ENCODE measurements around the gene ADAMTS17.

DNA sequence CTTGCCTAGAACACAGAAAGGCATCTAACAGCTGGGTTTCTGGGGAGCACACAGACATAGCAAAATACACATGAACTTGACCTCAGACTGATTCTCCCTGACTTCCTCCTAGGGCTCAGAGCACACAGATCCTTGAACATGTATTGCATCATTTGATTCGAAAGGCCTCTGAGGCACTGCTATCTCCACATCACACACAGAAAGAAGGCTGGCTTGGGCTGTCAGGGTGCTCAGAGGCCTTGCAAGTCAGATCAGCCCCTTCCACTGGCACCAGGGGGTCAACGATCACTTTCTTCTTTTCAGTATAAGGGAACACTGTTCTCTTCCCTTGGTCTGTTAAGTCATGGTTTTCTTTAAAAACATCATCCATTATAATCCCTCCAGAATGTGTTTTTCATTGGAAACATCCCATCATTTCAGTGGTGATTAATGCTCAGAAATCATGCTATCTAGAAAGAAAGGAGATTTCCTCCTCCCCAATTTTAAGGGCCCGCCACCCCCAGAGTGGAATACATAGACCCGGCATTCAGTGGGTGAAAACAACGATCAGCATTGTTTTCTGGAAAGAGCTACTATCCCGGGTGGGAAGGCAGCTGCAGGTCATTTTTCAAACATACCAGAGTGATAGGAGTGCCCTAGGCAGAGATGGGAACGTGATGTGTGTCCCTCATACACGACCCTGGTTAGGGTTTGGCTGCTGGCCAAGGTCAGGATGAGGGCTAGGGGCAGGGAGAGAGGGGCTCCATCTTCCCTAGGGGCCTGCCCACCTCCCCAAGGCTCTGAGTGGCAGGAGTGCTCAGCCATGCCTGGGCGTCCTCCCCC is 355.3 kb downstream of the ADAMTS17 start:
- TF ChIP-seq, protein P1, sequence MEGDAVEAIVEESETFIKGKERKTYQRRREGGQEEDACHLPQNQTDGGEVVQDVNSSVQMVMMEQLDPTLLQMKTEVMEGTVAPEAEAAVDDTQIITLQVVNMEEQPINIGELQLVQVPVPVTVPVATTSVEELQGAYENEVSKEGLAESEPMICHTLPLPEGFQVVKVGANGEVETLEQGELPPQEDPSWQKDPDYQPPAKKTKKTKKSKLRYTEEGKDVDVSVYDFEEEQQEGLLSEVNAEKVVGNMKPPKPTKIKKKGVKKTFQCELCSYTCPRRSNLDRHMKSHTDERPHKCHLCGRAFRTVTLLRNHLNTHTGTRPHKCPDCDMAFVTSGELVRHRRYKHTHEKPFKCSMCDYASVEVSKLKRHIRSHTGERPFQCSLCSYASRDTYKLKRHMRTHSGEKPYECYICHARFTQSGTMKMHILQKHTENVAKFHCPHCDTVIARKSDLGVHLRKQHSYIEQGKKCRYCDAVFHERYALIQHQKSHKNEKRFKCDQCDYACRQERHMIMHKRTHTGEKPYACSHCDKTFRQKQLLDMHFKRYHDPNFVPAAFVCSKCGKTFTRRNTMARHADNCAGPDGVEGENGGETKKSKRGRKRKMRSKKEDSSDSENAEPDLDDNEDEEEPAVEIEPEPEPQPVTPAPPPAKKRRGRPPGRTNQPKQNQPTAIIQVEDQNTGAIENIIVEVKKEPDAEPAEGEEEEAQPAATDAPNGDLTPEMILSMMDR (IDR thresholded peaks at IDR 0.05; ENCODE audit: borderline replicate concordance, extremely low read depth, low read length, poor library complexity, severe bottlenecking): no peak
- TF ChIP-seq EZH2 (IDR thresholded peaks at IDR 0.05; ENCODE audit: borderline replicate concordance, low read depth, low read length, severe bottlenecking): no peak
